H1 (cell line): ENCODE measurements around the gene EPHB1. TPM values are rescaled to one million over a fixed set of nuclear protein-coding genes. Genes with fewer than 3 reads are reported as not detected.

Experiments
- CTCF ChIA-PET: fragments of 300-600 bp; sonication (Branson Sonifier 250); formaldehyde crosslinking; loops from one replicate; lab custom pipeline; 2021; ENCODE audit not compliant: partially characterized antibody; lab: Charles Lee
- POLR2A ChIA-PET: fragments of 300-600 bp; sonication (Branson Sonifier 250); formaldehyde crosslinking; loops from one replicate; lab custom pipeline; 2021; ENCODE audit warnings: inconsistent platforms; ENCODE audit not compliant: partially characterized antibody; lab: Charles Lee
- DNase-seq, 2 experiments: peaks; one replicate each; pipeline versions ENCODE4 v3.0.0 to v3.0.0-alpha.2; 2010 to 2022; ENCODE audit warnings: low spot score in 2 of 2, low read depth in 1 of 2, mixed read lengths in 1 of 2
- FAIRE-seq: peaks from 2 replicates; lab custom pipeline; 2011; peaks lifted over from hg19 to GRCh38; lab: Jason Lieb, UNC
- H2AFZ ChIP-seq: 2 replicates; pipeline ENCODE4 v1.8.1; 2012; ENCODE audit warnings: low read length, inconsistent platforms
- H2AK5ac ChIP-seq: 2 replicates; pipeline ENCODE4 v1.6.1; 2013; ENCODE audit warnings: low read depth, low read length
- H2BK120ac ChIP-seq: replicated peaks from 2 replicates; pipeline ENCODE3; 2013; ENCODE audit warnings: low read depth, low read length, inconsistent platforms
- H2BK12ac ChIP-seq: 2 replicates; pipeline ENCODE4 v1.6.1; 2013; ENCODE audit warnings: low read depth, low read length
- H2BK15ac ChIP-seq: 2 replicates; pipeline ENCODE4 v1.6.1; 2013; ENCODE audit warnings: low read length
- H2BK20ac ChIP-seq: 2 replicates; pipeline ENCODE4 v1.6.1; 2013; ENCODE audit warnings: low read length
- H2BK5ac ChIP-seq: 2 replicates; pipeline ENCODE4 v1.6.1; 2013; ENCODE audit warnings: low read depth, low read length
- H3K14ac ChIP-seq: 2 replicates; pipeline ENCODE4 v1.6.1; 2013; ENCODE audit warnings: inconsistent platforms; ENCODE audit not compliant: insufficient read length
- H3K18ac ChIP-seq: 2 replicates; pipeline ENCODE4 v1.6.1; 2013; ENCODE audit warnings: low read length; ENCODE audit errors: extremely low read depth
- H3K23ac ChIP-seq: 2 replicates; pipeline ENCODE4 v1.6.1; 2013; ENCODE audit warnings: inconsistent platforms; ENCODE audit not compliant: insufficient read length
- H3K23me2 ChIP-seq: 2 replicates; pipeline ENCODE4 v1.6.1; 2013; ENCODE audit warnings: low read depth, low read length
- H3K27ac ChIP-seq: 2 replicates; pipeline ENCODE4 v1.6.1; 2011; ENCODE audit warnings: low read depth, low read length, inconsistent platforms
- H3K27me3 ChIP-seq, 4 experiments: replicated peaks in 1 of 4; 1 replicate in 1 of 4; 2 replicates in 3 of 4; pipeline versions ENCODE4 v1.6.1 to v1.8.1; 2011 to 2013; ENCODE audit warnings: low read length in 3 of 4, mild to moderate bottlenecking in 3 of 4, inconsistent platforms in 2 of 4, mixed read lengths in 2 of 4, moderate library complexity in 1 of 4; ENCODE audit not compliant: control insufficient read depth in 3 of 4, insufficient read depth in 3 of 4; ENCODE audit errors: extremely low read depth in 1 of 4
- H3K36me3 ChIP-seq, 4 experiments: 2 replicates each; pipeline versions ENCODE4 v1.6.1 to v1.8.1; 2011 to 2013; ENCODE audit warnings: mild to moderate bottlenecking in 4 of 4, low read length in 3 of 4, moderate library complexity in 2 of 4, control low read depth in 1 of 4, inconsistent platforms in 1 of 4; ENCODE audit not compliant: insufficient read depth in 4 of 4, control insufficient read depth in 2 of 4
- H3K4ac ChIP-seq: replicated peaks from 2 replicates; pipeline ENCODE3; 2013; ENCODE audit warnings: low read length, low read depth, mixed read lengths, inconsistent platforms; ENCODE audit not compliant: insufficient read length
- H3K4me1 ChIP-seq, 4 experiments: replicated peaks in 1 of 4; 1 replicate in 1 of 4; 2 replicates in 3 of 4; pipeline versions ENCODE4 v1.6.1 to v1.8.1; 2011 to 2013; ENCODE audit warnings: low read length in 3 of 4, inconsistent platforms in 2 of 4, mixed read lengths in 1 of 4; ENCODE audit not compliant: insufficient read depth in 4 of 4, control insufficient read depth in 3 of 4
- H3K4me2 ChIP-seq, 2 experiments: 2 replicates each; pipeline versions ENCODE4 v1.6.1 to v1.8.1; 2011 to 2013; ENCODE audit warnings: low read depth in 2 of 2, low read length in 2 of 2, control low read depth in 1 of 2, inconsistent platforms in 1 of 2, mild to moderate bottlenecking in 1 of 2; ENCODE audit not compliant: insufficient read depth in 1 of 2
- H3K4me3 ChIP-seq, 4 experiments: fragments of 200-600, 300-600 bp in 1 of 4; sonication (generic), shearing (Covaris generic), sonication (Bioruptor Twin) in 1 of 4; 2 replicates each; pipeline versions ENCODE4 v1.5.1 to v1.8.1; 2011 to 2016; ENCODE audit warnings: low read length in 4 of 4, low read depth in 3 of 4, control low read depth in 2 of 4, inconsistent platforms in 2 of 4, mild to moderate bottlenecking in 2 of 4, mixed read lengths in 1 of 4, moderate library complexity in 1 of 4; ENCODE audit not compliant: insufficient read depth in 2 of 4; ENCODE audit errors: extremely low read depth in 1 of 4
- H3K56ac ChIP-seq: replicated peaks from 2 replicates; pipeline ENCODE3; 2013; ENCODE audit warnings: low read depth, mild to moderate bottlenecking, mixed read lengths, low read length, inconsistent platforms; ENCODE audit not compliant: insufficient read length
- H3K79me1 ChIP-seq: 2 replicates; pipeline ENCODE4 v1.6.1; 2013; ENCODE audit warnings: low read depth, low read length, control low read depth
- H3K79me2 ChIP-seq, 2 experiments: 2 replicates each; pipeline versions ENCODE4 v1.6.1 to v1.8.1; 2012 to 2013; ENCODE audit warnings: low read length in 2 of 2, mild to moderate bottlenecking in 2 of 2, inconsistent platforms in 1 of 2; ENCODE audit not compliant: insufficient read depth in 2 of 2, control insufficient read depth in 1 of 2
- H3K9ac ChIP-seq, 4 experiments: replicated peaks in 1 of 4; 1 replicate in 1 of 4; 2 replicates in 3 of 4; pipeline versions ENCODE4 v1.6.1 to v1.8.1; 2011 to 2013; ENCODE audit warnings: low read depth in 3 of 4, low read length in 3 of 4, control low read depth in 2 of 4, mild to moderate bottlenecking in 2 of 4, moderate library complexity in 2 of 4, inconsistent platforms in 1 of 4; ENCODE audit errors: extremely low read depth in 1 of 4
- H3K9me3 ChIP-seq, 2 experiments: 2 replicates each; pipeline versions ENCODE4 v1.6.1 to v1.8.1; 2012 to 2013; ENCODE audit warnings: mild to moderate bottlenecking in 2 of 2, moderate library complexity in 2 of 2, control low read depth in 1 of 2, inconsistent platforms in 1 of 2, low read depth in 1 of 2, low read length in 1 of 2, mixed read lengths in 1 of 2; ENCODE audit not compliant: insufficient read depth in 2 of 2
- H4K20me1 ChIP-seq, 2 experiments: replicated peaks in 1 of 2; 2 replicates each; pipeline versions ENCODE3 to v1.8.1; 2011 to 2013; ENCODE audit warnings: inconsistent platforms in 2 of 2, low read length in 2 of 2, mild to moderate bottlenecking in 1 of 2; ENCODE audit not compliant: insufficient read depth in 2 of 2, control insufficient read depth in 1 of 2
- H4K5ac ChIP-seq: 2 replicates; pipeline ENCODE4 v1.6.1; 2013; ENCODE audit warnings: low read length, low read depth, mixed read lengths, inconsistent platforms; ENCODE audit not compliant: insufficient read length
- H4K8ac ChIP-seq: 2 replicates; pipeline ENCODE4 v1.8.0; 2013; ENCODE audit warnings: mild to moderate bottlenecking, moderate library complexity, low read length, inconsistent platforms; ENCODE audit not compliant: insufficient read depth; ENCODE audit errors: extremely low read depth
- H4K91ac ChIP-seq: replicated peaks from 2 replicates; pipeline ENCODE3; 2013; ENCODE audit warnings: low read length, mixed read lengths, inconsistent platforms; ENCODE audit not compliant: insufficient read length
- ATF2 ChIP-seq: IDR thresholded peaks from 2 replicates; pipeline ENCODE4 v1.6.1; 2012; ENCODE audit warnings: low read length, inconsistent platforms
- CHD2 ChIP-seq: IDR thresholded peaks from 2 replicates; pipeline ENCODE4 v1.6.1; 2012; ENCODE audit warnings: low read length, improper control_type of control experiment
- FOSL1 ChIP-seq: IDR thresholded peaks from 2 replicates; pipeline ENCODE4 v1.6.1; 2011; ENCODE audit warnings: mild to moderate bottlenecking, low read depth, low read length, moderate library complexity; ENCODE audit not compliant: insufficient read depth
- GABPA ChIP-seq: IDR thresholded peaks from 2 replicates; pipeline ENCODE4 v1.6.1; 2011; ENCODE audit warnings: mild to moderate bottlenecking, low read length, moderate library complexity, borderline replicate concordance; ENCODE audit not compliant: insufficient read depth
- JUND ChIP-seq: IDR thresholded peaks from 2 replicates; pipeline ENCODE4 v1.6.1; 2011; ENCODE audit warnings: mild to moderate bottlenecking, improper control_type of control experiment, low read length
- MAFK ChIP-seq: IDR thresholded peaks from 2 replicates; pipeline ENCODE4 v1.6.1; 2012; ENCODE audit warnings: low read depth, mild to moderate bottlenecking, improper control_type of control experiment, low read length
- PHF8 ChIP-seq: fragments of 200-600 bp; sonication (generic); conservative IDR thresholded peaks from 2 replicates; pipeline ENCODE4 v1.7.1; 2012; ENCODE audit warnings: low read depth, mild to moderate bottlenecking, inconsistent platforms, low read length, moderate library complexity
- SP1 ChIP-seq: IDR thresholded peaks from 2 replicates; pipeline ENCODE4 v1.6.1; 2011; ENCODE audit warnings: low read depth, low read length
- TAF1 ChIP-seq: IDR thresholded peaks from 2 replicates; pipeline ENCODE4 v1.6.1; 2011; ENCODE audit warnings: mild to moderate bottlenecking, low read depth, low read length
- TCF12 ChIP-seq: IDR thresholded peaks from 2 replicates; pipeline ENCODE4 v1.6.1; 2011; ENCODE audit warnings: low read depth, mild to moderate bottlenecking, low read length
- WGBS, 2 experiments: shearing (Covaris generic) in 1 of 2; methylation state at CpG; one replicate each; pipeline versions ENCODE4 v1.1.6 to v1.1.7; 2013 to 2015; ENCODE audit warnings: low lambda C conversion rate in 2 of 2, mixed read lengths in 2 of 2, inconsistent platforms in 1 of 2, low coverage in 1 of 2, missing lambda C conversion rate in 1 of 2; ENCODE audit not compliant: insufficient replicate concordance in 2 of 2, insufficient coverage in 1 of 2, insufficient read length in 1 of 2; ENCODE audit errors: extremely low coverage in 1 of 2, missing lambda C conversion rate in 1 of 2; 5-methylcytosine and 5-hydroxymethylcytosine counted together
- polyA plus RNA-seq, 7 experiments: library from polyadenylated mRNA; depleted of rRNA in 3 of 7; stranded (reverse) in 5 of 7; unstranded in 2 of 7; fragments of >200 nt in 5 of 7; fragments of 200-250 nt in 2 of 7; gene quantifications; 1 replicate in 5 of 7; 2 replicates in 1 of 7; 4 replicates in 1 of 7; pipeline versions ENCODE4 v1.2.1 to v1.2.3, GENCODE V29; 2011 to 2013; ENCODE audit warnings: missing spikeins in 2 of 7, mixed read lengths in 2 of 7
- total RNA-seq: library from RNA; stranded (reverse); fragmentation: NEBNext Ultra II Directional; extraction: Animal tissue kit (Norgen Biotek cat#: 25700); gene quantifications from 2 replicates; pipeline ENCODE4 v1.2.1, GENCODE V29; 2021
- TF ChIP-seq, protein P1 (sequence below): IDR thresholded peaks from 2 replicates; pipeline ENCODE4 v1.6.1; 2011; ENCODE audit warnings: low read depth, mild to moderate bottlenecking, low read length; ENCODE audit not compliant: insufficient read depth

Gene EPHB1
- total and polyA plus RNA-seq, 2 of the 8 experiments (the other 6 are each of a cell fraction or from before 2014, with no cell fraction given) = 3.5 to 5.9 TPM

DNA sequence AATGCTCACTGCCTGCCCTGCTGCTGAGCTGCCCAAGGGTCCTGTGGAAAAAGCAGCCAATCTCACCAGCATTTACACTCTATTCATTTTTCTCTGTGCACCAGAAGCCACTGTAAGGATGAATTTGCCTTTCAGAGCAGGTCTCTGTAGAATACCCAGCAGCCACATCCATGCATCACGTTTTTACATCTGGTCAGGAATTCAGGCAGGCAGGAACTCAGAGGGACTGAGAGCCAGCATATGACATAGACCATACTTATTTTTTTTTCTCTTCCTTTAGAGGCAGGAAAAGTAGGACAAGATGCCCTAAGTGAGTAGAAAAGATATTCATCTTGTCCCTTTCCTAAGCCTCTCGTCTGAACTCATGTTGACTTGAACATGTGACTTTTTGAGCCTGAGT is 292.7 kb downstream of the EPHB1 start:
- Histone ChIP-seq H2AK5ac (no peak overlapping the region), H3K23me2 (no peaks in the 10 kb centered on the region), H3K79me2 (no peaks in the 10 kb centered on the region), H3K18ac (no peak overlapping the region), H3K79me1 (no peaks in the 10 kb centered on the region), H3K4me1 (no peaks in the 10 kb centered on the region), H2BK15ac (no peak overlapping the region), H4K20me1 (no peaks in the 10 kb centered on the region), H4K5ac (no peak overlapping the region), H3K56ac (no peak overlapping the region), H4K8ac (no peak overlapping the region), H2BK120ac (no peak overlapping the region), H3K27me3 (no peaks in the 10 kb centered on the region), H2BK5ac (no peak overlapping the region), H3K9me3 (no peaks in the 10 kb centered on the region)
- POLR2A ChIA-PET = no interaction called here
- no peak for DNase-seq
- TF ChIP-seq TCF12 = no peak
- no peak for TF ChIP-seq PHF8
- TF ChIP-seq SP1 = no peak
- TF ChIP-seq JUND = no peak
- TF ChIP-seq GABPA = no peak
- TF ChIP-seq ATF2 = no peak
- no peak for TF ChIP-seq TAF1
- TF ChIP-seq CHD2 = no peak
- TF ChIP-seq MAFK = no peak
- TF ChIP-seq, protein P1, sequence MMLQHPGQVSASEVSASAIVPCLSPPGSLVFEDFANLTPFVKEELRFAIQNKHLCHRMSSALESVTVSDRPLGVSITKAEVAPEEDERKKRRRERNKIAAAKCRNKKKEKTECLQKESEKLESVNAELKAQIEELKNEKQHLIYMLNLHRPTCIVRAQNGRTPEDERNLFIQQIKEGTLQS = no peak
- no peak for TF ChIP-seq FOSL1
- TF ChIP-seq, all 59 proteins: peak for 0
- Histone ChIP-seq H3K36me3 (no peaks in the 10 kb centered on the region), H3K9ac (no peak overlapping the region), H3K4me2 (no peak overlapping the region), H2BK12ac (no peak overlapping the region), H3K27ac (no peak overlapping the region), H3K4ac (no peak overlapping the region), H3K14ac (no peak overlapping the region), H4K91ac (no peak overlapping the region), H3K4me3 (no peak overlapping the region), H3K23ac (no peak overlapping the region), H2AFZ (no peak overlapping the region), H2BK20ac (no peak overlapping the region)
- no peak for FAIRE-seq
- 86% methylated on average over 2 of the region's 2 CpGs; no CpG with 5 or more reads in 1 of the 2 experiments for whole genome bisulfite sequencing, 2 experiments
- CTCF ChIA-PET = interaction anchor here (0.8 to 1.7 kb wide), 2 partner anchors 257 to 416 kb away, joined by 3 read pairs; no protein-coding TSS in a partner anchor
